CD8-positive, alpha-beta memory T cell (primary cell): Measurements from ENCODE around the gene HEPACAM2. TPM values are rescaled to one million over a fixed set of nuclear protein-coding genes. Genes with fewer than 3 reads are reported as not detected.

Experiments used
- CTCF ChIA-PET: fragments of 350-600 bp; sonication (Branson Sonifier 250); formaldehyde crosslinking; loops from one replicate; lab custom pipeline; 2021; ENCODE audit warnings: antibody characterized with exemption; lab: Charles Lee
- POLR2A ChIA-PET: fragments of 350-600 bp; sonication (Branson Sonifier 250); formaldehyde crosslinking; loops from one replicate; lab custom pipeline; 2021; ENCODE audit warnings: antibody characterized with exemption; lab: Charles Lee
- DNase-seq, 5 donors: peaks; one replicate each; pipeline versions ENCODE4 v3.0.0 to v3.0.0-alpha.2; 2020 to 2022; ENCODE audit warnings: mixed read lengths in 1 of 5
- H3K27ac ChIP-seq: one replicate; pipeline ENCODE4 v1.7.0; 2013; ENCODE audit warnings: low read depth, mild to moderate bottlenecking, low read length, moderate library complexity
- H3K27me3 ChIP-seq: 2 replicates; pipeline ENCODE4 v1.7.0; 2013; ENCODE audit warnings: low read length, mild to moderate bottlenecking; ENCODE audit not compliant: insufficient read depth, poor library complexity, severe bottlenecking
- H3K36me3 ChIP-seq: 2 replicates; pipeline ENCODE4 v1.7.0; 2013; ENCODE audit warnings: mild to moderate bottlenecking, low read length, moderate library complexity; ENCODE audit not compliant: insufficient read depth
- H3K4me1 ChIP-seq: 2 replicates; pipeline ENCODE4 v1.7.0; 2013; ENCODE audit warnings: mild to moderate bottlenecking, low read length, moderate library complexity; ENCODE audit not compliant: insufficient read depth
- H3K4me3 ChIP-seq: 2 replicates; pipeline ENCODE4 v1.7.0; 2013; ENCODE audit warnings: mild to moderate bottlenecking, low read length
- H3K9me3 ChIP-seq: 2 replicates; pipeline ENCODE4 v1.7.0; 2013; ENCODE audit warnings: mild to moderate bottlenecking, low read length
- H3K27ac Mint-ChIP-seq, 8 donors: one replicate each; pipeline ENCODE4 v1.8.0; 2020 to 2021; ENCODE audit warnings: mixed read lengths in 8 of 8, mild to moderate bottlenecking in 6 of 8, inconsistent platforms in 3 of 8, moderate library complexity in 3 of 8
- H3K27me3 Mint-ChIP-seq, 2 donors: one replicate each; pipeline ENCODE4 v1.8.0; 2020 to 2021; ENCODE audit warnings: mixed read lengths in 2 of 2, mild to moderate bottlenecking in 1 of 2, moderate library complexity in 1 of 2
- H3K36me3 Mint-ChIP-seq, 3 donors: one replicate each; pipeline ENCODE4 v1.8.0; 2020 to 2021; ENCODE audit warnings: mixed read lengths in 3 of 3, inconsistent platforms in 1 of 3, mild to moderate bottlenecking in 1 of 3
- H3K4me1 Mint-ChIP-seq, 3 donors: one replicate each; pipeline ENCODE4 v1.8.0; 2020 to 2021; ENCODE audit warnings: mixed read lengths in 3 of 3, inconsistent platforms in 1 of 3, mild to moderate bottlenecking in 1 of 3
- H3K4me3 Mint-ChIP-seq, 7 donors: one replicate each; pipeline ENCODE4 v1.8.0; 2020 to 2021; ENCODE audit warnings: mixed read lengths in 7 of 7, mild to moderate bottlenecking in 6 of 7, moderate library complexity in 4 of 7, inconsistent platforms in 2 of 7
- H3K9me3 Mint-ChIP-seq, 5 donors: one replicate each; pipeline ENCODE4 v1.8.0; 2020 to 2022; ENCODE audit warnings: mixed read lengths in 5 of 5, mild to moderate bottlenecking in 3 of 5, moderate library complexity in 2 of 5, inconsistent platforms in 1 of 5
- polyA plus RNA-seq: library from polyadenylated mRNA; unstranded; fragments of 300-500 nt; fragmentation: Illumina TruSeq; gene quantifications from one replicate; pipeline ENCODE4 v1.2.3, GENCODE V29; 2021
- total RNA-seq, 2 experiments: library from RNA; stranded (reverse); gene quantifications; one replicate each; pipeline ENCODE4 v1.2.3, GENCODE V29; 2021

The HEPACAM2 gene
- total and polyA plus RNA-seq, 3 experiments from 2014 or later, result 0.11 TPM; not detected in 2

- DNase-seq, result no peak
- H3K36me3 ChIP-seq, result no peaks in the 10 kb centered on the region
- H3K27ac Mint-ChIP-seq, result no peak overlapping the region
- ChIA-PET POLR2A (no interaction called here), CTCF (no interaction called here)
- no peaks in the 10 kb centered on the region for H3K9me3 ChIP-seq
- no peak overlapping the region for H3K4me3 ChIP-seq
- H3K27ac ChIP-seq, result no peak overlapping the region
- no peaks in the 10 kb centered on the region for H3K9me3 Mint-ChIP-seq
- no peak overlapping the region for H3K4me3 Mint-ChIP-seq
- H3K4me1 Mint-ChIP-seq, result no peaks in the 10 kb centered on the region
- H3K36me3 Mint-ChIP-seq, result no peaks in the 10 kb centered on the region
- H3K27me3 ChIP-seq, result peaks cover 11% of the 10 kb centered on the region
- H3K4me1 ChIP-seq, result no peaks in the 10 kb centered on the region
- peaks cover 13 to 67% of the 10 kb centered on the region in 2 donors for H3K27me3 Mint-ChIP-seq
Observed at GRCh38 chr7:93196336-93196735, 29.9 kb downstream of the HEPACAM2 start.

GRCh38 chr7:93194386-93194785, 31.9 kb downstream of the HEPACAM2 start:
- Histone ChIP-seq H3K36me3 (no peaks in the 10 kb centered on the region), H3K27me3 (peaks cover 10% of the 10 kb centered on the region), H3K27ac (no peak overlapping the region), H3K4me3 (no peak overlapping the region), H3K9me3 (no peaks in the 10 kb centered on the region), H3K4me1 (no peaks in the 10 kb centered on the region)
- peaks cover 16 to 68% of the 10 kb centered on the region in 2 donors for H3K27me3 Mint-ChIP-seq
- POLR2A ChIA-PET, result no interaction called here
- H3K27ac Mint-ChIP-seq, result no peak overlapping the region
- no peaks in the 10 kb centered on the region for H3K9me3 Mint-ChIP-seq
- DNase-seq, result no peak
- H3K4me3 Mint-ChIP-seq, result no peak overlapping the region
- no peaks in the 10 kb centered on the region for H3K4me1 Mint-ChIP-seq
- CTCF ChIA-PET, result no interaction called here
- H3K36me3 Mint-ChIP-seq, result no peaks in the 10 kb centered on the region

GRCh38 chr7:93188870-93189634, 37.2 kb downstream of the HEPACAM2 start:
- Mint-ChIP-seq H3K36me3 (no peaks in the 10 kb centered on the region), H3K4me1 (no peaks in the 10 kb centered on the region), H3K4me3 (no peak overlapping the region), H3K27ac (no peak overlapping the region), H3K27me3 (peaks cover 18 to 69% of the 10 kb centered on the region in 2 donors), H3K9me3 (no peaks in the 10 kb centered on the region)
- Histone ChIP-seq H3K4me1 (no peaks in the 10 kb centered on the region), H3K4me3 (no peak overlapping the region), H3K27ac (no peak overlapping the region), H3K9me3 (no peaks in the 10 kb centered on the region), H3K36me3 (no peaks in the 10 kb centered on the region), H3K27me3 (no peaks in the 10 kb centered on the region)
- ChIA-PET POLR2A (no interaction called here), CTCF (no interaction called here)
- no peak for DNase-seq

GRCh38 chr7:93185303-93186027, 40.8 kb downstream of the HEPACAM2 start:
- Histone ChIP-seq H3K36me3 (no peaks in the 10 kb centered on the region), H3K27ac (no peak overlapping the region), H3K9me3 (no peaks in the 10 kb centered on the region), H3K27me3 (no peaks in the 10 kb centered on the region), H3K4me1 (no peaks in the 10 kb centered on the region), H3K4me3 (no peak overlapping the region)
- Mint-ChIP-seq H3K9me3 (no peaks in the 10 kb centered on the region), H3K4me1 (no peaks in the 10 kb centered on the region), H3K27ac (no peak overlapping the region), H3K27me3 (peaks cover 10 to 58% of the 10 kb centered on the region in 2 donors), H3K4me3 (no peak overlapping the region), H3K36me3 (no peaks in the 10 kb centered on the region)
- ChIA-PET CTCF (no interaction called here), POLR2A (no interaction called here)
- no peak for DNase-seq

GRCh38 chr7:93179173-93179572, 47.1 kb downstream of the HEPACAM2 start:
- POLR2A ChIA-PET, result no interaction called here
- Mint-ChIP-seq H3K4me1 (no peaks in the 10 kb centered on the region), H3K9me3 (no peaks in the 10 kb centered on the region), H3K36me3 (no peaks in the 10 kb centered on the region), H3K27me3 (peaks cover 5 to 31% of the 10 kb centered on the region in 2 donors), H3K27ac (no peak overlapping the region), H3K4me3 (no peak overlapping the region)
- CTCF ChIA-PET, result interaction anchor here (1.4 to 1.5 kb wide), 2 partner anchors 9 to 14 kb away, joined by 4 read pairs; no protein-coding TSS in a partner anchor
- no peak overlapping the region for H3K27ac ChIP-seq
- DNase-seq, result no peak
- no peaks in the 10 kb centered on the region for H3K27me3 ChIP-seq
- no peaks in the 10 kb centered on the region for H3K4me1 ChIP-seq
- H3K4me3 ChIP-seq, result no peak overlapping the region
- H3K36me3 ChIP-seq, result no peaks in the 10 kb centered on the region
- no peaks in the 10 kb centered on the region for H3K9me3 ChIP-seq

- no peaks in the 10 kb centered on the region for H3K36me3 ChIP-seq
- ChIA-PET POLR2A (no interaction called here), CTCF (interaction anchor here (1.4 kb wide), 1 partner anchor 15 kb away, joined by 4 read pairs; no protein-coding TSS in a partner anchor)
- no peak overlapping the region for H3K27ac Mint-ChIP-seq
- no peaks in the 10 kb centered on the region for H3K9me3 Mint-ChIP-seq
- no peaks in the 10 kb centered on the region for H3K4me1 Mint-ChIP-seq
- no peaks in the 10 kb centered on the region for H3K36me3 Mint-ChIP-seq
- peaks cover 5 to 32% of the 10 kb centered on the region in 2 donors for H3K27me3 Mint-ChIP-seq
- H3K9me3 ChIP-seq, result no peaks in the 10 kb centered on the region
- H3K4me3 ChIP-seq, result no peak overlapping the region
- no peaks in the 10 kb centered on the region for H3K27me3 ChIP-seq
- H3K4me1 ChIP-seq, result no peaks in the 10 kb centered on the region
- no peak for DNase-seq
- H3K27ac ChIP-seq, result no peak overlapping the region
- no peak overlapping the region for H3K4me3 Mint-ChIP-seq
Observed at GRCh38 chr7:93178213-93178612, 48.1 kb downstream of the HEPACAM2 start.

GRCh38 chr7:93176992-93177580, 49.2 kb downstream of the HEPACAM2 start:
- Histone ChIP-seq H3K27ac (no peak overlapping the region), H3K9me3 (no peaks in the 10 kb centered on the region), H3K4me3 (no peak overlapping the region), H3K27me3 (no peaks in the 10 kb centered on the region), H3K4me1 (no peaks in the 10 kb centered on the region), H3K36me3 (no peaks in the 10 kb centered on the region)
- no peak overlapping the region for H3K4me3 Mint-ChIP-seq
- no peak overlapping the region for H3K27ac Mint-ChIP-seq
- peaks cover 5 to 33% of the 10 kb centered on the region in 2 donors for H3K27me3 Mint-ChIP-seq
- DNase-seq, result no peak
- CTCF ChIA-PET, result no interaction called here
- POLR2A ChIA-PET, result no interaction called here
- no peaks in the 10 kb centered on the region for H3K4me1 Mint-ChIP-seq
- H3K36me3 Mint-ChIP-seq, result peaks cover 0 to under 1% (median 0%) of the 10 kb centered on the region in 3 donors
- peaks cover 2 to 5% (median 4%) of the 10 kb centered on the region in 5 donors for H3K9me3 Mint-ChIP-seq

GRCh38 chr7:93175219-93175618, 51.0 kb downstream of the HEPACAM2 start:
- Histone ChIP-seq H3K27ac (no peak overlapping the region), H3K9me3 (no peaks in the 10 kb centered on the region), H3K27me3 (no peaks in the 10 kb centered on the region), H3K4me3 (no peak overlapping the region), H3K36me3 (no peaks in the 10 kb centered on the region), H3K4me1 (no peaks in the 10 kb centered on the region)
- ChIA-PET CTCF (no interaction called here), POLR2A (no interaction called here)
- H3K27me3 Mint-ChIP-seq, result peaks cover 4 to 33% of the 10 kb centered on the region in 2 donors
- H3K9me3 Mint-ChIP-seq, result peaks cover 10 to 18% (median 17%) of the 10 kb centered on the region in 5 donors
- no peaks in the 10 kb centered on the region for H3K4me1 Mint-ChIP-seq
- no peak overlapping the region for H3K27ac Mint-ChIP-seq
- peaks cover 0 to 7% (median 3%) of the 10 kb centered on the region in 3 donors for H3K36me3 Mint-ChIP-seq
- no peak overlapping the region for H3K4me3 Mint-ChIP-seq
- no peak for DNase-seq
